A549 treated with dexamethasone at 1 μM for 4 hours (cell line): ENCODE measurements around the gene CBLN3. TPM values are rescaled to one million over a fixed set of nuclear protein-coding genes. Genes with fewer than 3 reads are reported as not detected.

Experiments
- total RNA-seq: library from RNA; stranded (reverse); fragments of 200-300 nt; extraction: Qiagen RNA extraction; gene quantifications from 5 replicates; pipeline ENCODE4 v1.2.3, GENCODE V29; 2022

Gene CBLN3
- 0.84 to 1.3 TPM (median 1.0 TPM) in 5 replicates for total RNA-seq

GRCh38 chr14:24429395-24430142 lies at the start of gene CBLN3, which contains the start of gene KHNYN:
Gene CBLN3 (minus strand): TSS chr14:24429668. CDS start chr14:24429054, 614 bp downstream.
Gene KHNYN (plus strand): TSS chr14:24429954. CDS start chr14:24430731, 777 bp downstream.

GRCh38 chr14:24442240-24443052 lies 13.0 kb upstream of the CBLN3 start, which contains the start of gene SDR39U1:
Gene SDR39U1 (minus strand): TSS chr14:24442776. CDS start chr14:24442769, 7 bp downstream.

GRCh38 chr14:24398653-24399446 lies 30.6 kb downstream of the CBLN3 start, which contains the start of gene NYNRIN:
Gene NYNRIN (plus strand): TSS chr14:24399003. CDS start chr14:24399247, 244 bp downstream.

Other genes starting within 250 kb of the CBLN3 start
- gene IPO4, start 240.9 kb downstream of the CBLN3 start, total RNA-seq, result 68.8 to 105 TPM (median 97.4 TPM) in 5 replicates
- 58.4 to 67.4 TPM (median 65.1 TPM) in 5 replicates for gene TM9SF1, start 234.2 kb downstream of the CBLN3 start, total RNA-seq
- not detected in 5 replicates for gene TSSK4, start 224.0 kb downstream of the CBLN3 start, total RNA-seq
- gene CHMP4A, start 216.2 kb downstream of the CBLN3 start, total RNA-seq, result 81.0 to 115 TPM (median 82.9 TPM) in 5 replicates
- 23.3 to 28.2 TPM (median 26.8 TPM) in 5 replicates for gene MDP1, start 213.6 kb downstream of the CBLN3 start, total RNA-seq
- 414 to 527 TPM (median 420 TPM) in 5 replicates for gene NEDD8, start 197.3 kb downstream of the CBLN3 start, total RNA-seq
- 52.0 to 70.3 TPM (median 55.1 TPM) in 5 replicates for gene GMPR2, start 196.7 kb downstream of the CBLN3 start, total RNA-seq
- 30.5 to 38.0 TPM (median 34.9 TPM) in 5 replicates for gene TINF2, start 187.0 kb downstream of the CBLN3 start, total RNA-seq
- gene TGM1, start 166.5 kb downstream of the CBLN3 start, total RNA-seq, result 0.82 to 1.4 TPM (median 1.1 TPM) in 5 replicates
- gene RABGGTA, start 158.1 kb downstream of the CBLN3 start, total RNA-seq, result 13.5 to 15.8 TPM (median 14.7 TPM) in 5 replicates
- 9.3 to 12.6 TPM (median 11.1 TPM) in 5 replicates for gene DHRS1, start 129.9 kb downstream of the CBLN3 start, total RNA-seq
- 12.5 to 17.2 TPM (median 17.2 TPM) in 5 replicates for gene NOP9, start 129.8 kb downstream of the CBLN3 start, total RNA-seq
- 0.12 to 0.32 TPM (median 0.14 TPM) in 4 of 5 replicates, not detected in the other for gene CIDEB, start 121.7 kb downstream of the CBLN3 start, total RNA-seq
- 1.3 to 5.0 TPM (median 3.6 TPM) in 5 replicates for gene LTB4R2, start 119.5 kb downstream of the CBLN3 start, total RNA-seq
- 2.7 to 6.5 TPM (median 4.3 TPM) in 5 replicates for gene LTB4R, start 118.2 kb downstream of the CBLN3 start, total RNA-seq
- 0.08 TPM in 1 of 5 replicates, not detected in the others for gene ADCY4, start 94.6 kb downstream of the CBLN3 start, total RNA-seq
- 0.09 TPM in 1 of 5 replicates, not detected in the others for gene RIPK3, start 89.7 kb downstream of the CBLN3 start, total RNA-seq
- 0.09 to 0.28 TPM (median 0.15 TPM) in 5 replicates for gene NFATC4, start 61.5 kb downstream of the CBLN3 start, total RNA-seq
- 0.30 to 0.58 TPM (median 0.49 TPM) in 5 replicates for gene NYNRIN, start 30.7 kb downstream of the CBLN3 start, total RNA-seq
- 21.0 to 29.0 TPM (median 26.8 TPM) in 5 replicates for gene KHNYN, start 286 bp upstream of the CBLN3 start, total RNA-seq
- 37.6 to 50.9 TPM (median 44.9 TPM) in 5 replicates for gene SDR39U1, start 13.1 kb upstream of the CBLN3 start, total RNA-seq
- not detected in 5 replicates for gene CMA1, start 78.6 kb upstream of the CBLN3 start, total RNA-seq
- not detected in 5 replicates for gene CTSG, start 146.6 kb upstream of the CBLN3 start, total RNA-seq
- gene GZMH, start 180.0 kb upstream of the CBLN3 start, total RNA-seq, result not detected in 5 replicates
- gene GZMB, start 204.5 kb upstream of the CBLN3 start, total RNA-seq, result not detected in 5 replicates